ENCODE measurements around the gene KCNIP3.
"Not testable (repeated sequence)": the region's sequence is repeated elsewhere in the genome, so short reads cannot be mapped to it uniquely, and the experiment has no call there.

Gene KCNIP3

GRCh38 chr2:95427196-95427867 lies 130.2 kb downstream of the KCNIP3 start:
- DNase-seq: not testable (repeated sequence)

GRCh38 chr2:95429748-95430467 lies 132.8 kb downstream of the KCNIP3 start:
- not testable (repeated sequence) for DNase-seq

- not testable (repeated sequence) for DNase-seq
These were observed 136.2 kb downstream of the KCNIP3 start for GRCh38 chr2:95433373-95433772.

GRCh38 chr2:95433973-95434372 lies 136.8 kb downstream of the KCNIP3 start:
- DNase-seq: not testable (repeated sequence)

DNA sequence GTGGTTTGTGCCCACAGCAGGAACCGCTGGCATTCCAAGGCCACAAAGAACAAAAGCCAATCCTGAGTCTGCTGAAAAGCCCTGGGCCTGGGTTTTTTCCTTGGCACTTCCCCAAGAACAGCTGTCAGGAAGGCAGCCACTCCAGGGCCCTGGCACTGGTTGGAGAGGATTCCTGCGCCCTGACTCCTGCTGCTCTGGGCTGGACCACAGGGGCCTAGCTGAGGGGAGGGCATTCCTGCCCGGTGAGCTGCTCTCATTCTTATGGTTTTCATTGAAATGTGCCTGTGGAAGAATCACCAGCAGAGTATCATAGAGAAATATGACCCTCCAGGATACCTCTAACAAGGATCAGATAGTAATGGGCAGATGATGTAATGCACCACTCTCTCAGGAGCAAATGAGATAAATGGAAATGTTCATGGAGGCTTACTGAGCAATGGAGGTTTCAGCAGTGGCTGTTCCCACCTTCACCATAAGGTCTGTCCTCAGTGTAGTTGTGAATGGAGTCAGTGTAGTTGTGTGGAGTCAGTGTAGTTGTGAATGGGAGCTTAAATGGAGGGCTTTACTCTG lies 137.4 kb downstream of the KCNIP3 start:
- DNase-seq: not testable (repeated sequence)

- DNase-seq: not testable (repeated sequence)
These were observed 138.2 kb downstream of the KCNIP3 start for GRCh38 chr2:95435162-95435871.
